ENCODE results near the gene NAV3. TPM values are rescaled to one million over a fixed set of nuclear protein-coding genes. Genes with fewer than 3 reads are reported as not detected.

Gene NAV3
- total RNA-seq, 2 experiments from 2014 or later: not detected

DNA sequence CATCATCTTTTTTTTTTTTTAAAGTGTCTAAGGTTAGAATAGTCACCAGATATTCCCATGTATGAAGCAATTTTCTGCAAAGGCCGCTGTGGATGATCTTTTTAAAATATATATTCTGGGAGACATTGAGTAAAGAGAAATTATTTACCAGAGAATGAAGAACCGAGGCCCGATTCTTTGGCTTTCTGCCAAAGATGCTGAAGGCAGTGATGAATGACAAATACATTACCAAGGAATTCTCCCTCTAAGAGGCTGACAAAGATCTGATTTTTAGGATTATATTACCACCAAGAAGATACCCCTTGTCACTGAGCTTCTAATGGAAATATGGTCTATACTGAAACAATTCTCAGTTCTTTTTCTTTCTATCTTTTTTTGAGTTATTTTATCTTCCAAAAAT lies 336.8 kb downstream of the NAV3 start:
- no peaks in the 10 kb centered on the region for H3K4me1 Mint-ChIP-seq (ENCODE audit: low read depth)

GRCh38 chr12:78171061-78171460 lies 340.4 kb downstream of the NAV3 start:
- intact Hi-C loops (cut with micrococcal nuclease): no loop called here
- DNase-seq (no peak), ATAC-seq (no peak)
- CTCF ChIA-PET: interaction anchor here (1.2 kb wide), 1 partner anchor 15 kb away, joined by 3 read pairs; no protein-coding TSS in a partner anchor
- no peaks in the 10 kb centered on the region for H3K36me3 Mint-ChIP-seq (ENCODE audit: low read depth)
- no peaks in the 10 kb centered on the region for H3K27me3 Mint-ChIP-seq
- POLR2A ChIA-PET: no interaction called here
- H3K27ac Mint-ChIP-seq: no peak overlapping the region
- no peaks in the 10 kb centered on the region for H3K4me1 Mint-ChIP-seq (ENCODE audit: low read depth)
- H3K9me3 Mint-ChIP-seq: no peaks in the 10 kb centered on the region
- TF ChIP-seq, protein P1, sequence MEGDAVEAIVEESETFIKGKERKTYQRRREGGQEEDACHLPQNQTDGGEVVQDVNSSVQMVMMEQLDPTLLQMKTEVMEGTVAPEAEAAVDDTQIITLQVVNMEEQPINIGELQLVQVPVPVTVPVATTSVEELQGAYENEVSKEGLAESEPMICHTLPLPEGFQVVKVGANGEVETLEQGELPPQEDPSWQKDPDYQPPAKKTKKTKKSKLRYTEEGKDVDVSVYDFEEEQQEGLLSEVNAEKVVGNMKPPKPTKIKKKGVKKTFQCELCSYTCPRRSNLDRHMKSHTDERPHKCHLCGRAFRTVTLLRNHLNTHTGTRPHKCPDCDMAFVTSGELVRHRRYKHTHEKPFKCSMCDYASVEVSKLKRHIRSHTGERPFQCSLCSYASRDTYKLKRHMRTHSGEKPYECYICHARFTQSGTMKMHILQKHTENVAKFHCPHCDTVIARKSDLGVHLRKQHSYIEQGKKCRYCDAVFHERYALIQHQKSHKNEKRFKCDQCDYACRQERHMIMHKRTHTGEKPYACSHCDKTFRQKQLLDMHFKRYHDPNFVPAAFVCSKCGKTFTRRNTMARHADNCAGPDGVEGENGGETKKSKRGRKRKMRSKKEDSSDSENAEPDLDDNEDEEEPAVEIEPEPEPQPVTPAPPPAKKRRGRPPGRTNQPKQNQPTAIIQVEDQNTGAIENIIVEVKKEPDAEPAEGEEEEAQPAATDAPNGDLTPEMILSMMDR (IDR thresholded peaks at IDR 0.05): no peak
- H3K4me3 Mint-ChIP-seq: no peak overlapping the region

More for the DNA sequence above, 336.8 kb downstream of the NAV3 start:
- H3K36me3 Mint-ChIP-seq (ENCODE audit: low read depth): no peaks in the 10 kb centered on the region
- TF ChIP-seq, protein P1 (IDR thresholded peaks at IDR 0.05): no peak
- ATAC-seq (no peak), DNase-seq (no peak)
- peaks cover 4% of the 10 kb centered on the region for H3K9me3 Mint-ChIP-seq
- ChIA-PET POLR2A (no interaction called here), CTCF (no interaction called here)
- no peaks in the 10 kb centered on the region for H3K27me3 Mint-ChIP-seq
- intact Hi-C loops (cut with micrococcal nuclease): no loop called here
- no peak overlapping the region for H3K4me3 Mint-ChIP-seq
- no peak overlapping the region for H3K27ac Mint-ChIP-seq

GRCh38 chr12:78176643-78177042 lies 345.9 kb downstream of the NAV3 start:
- TF ChIP-seq, protein P1 (IDR thresholded peaks at IDR 0.05): no peak
- ATAC-seq (no peak), DNase-seq (no peak)
- no peaks in the 10 kb centered on the region for H3K4me1 Mint-ChIP-seq (ENCODE audit: low read depth)
- H3K36me3 Mint-ChIP-seq (ENCODE audit: low read depth): no peaks in the 10 kb centered on the region
- POLR2A ChIA-PET: no interaction called here
- no peak overlapping the region for H3K4me3 Mint-ChIP-seq
- CTCF ChIA-PET: no interaction called here
- H3K9me3 Mint-ChIP-seq: no peaks in the 10 kb centered on the region
- H3K27me3 Mint-ChIP-seq: no peaks in the 10 kb centered on the region
- intact Hi-C loops (cut with micrococcal nuclease): no loop called here
- no peak overlapping the region for H3K27ac Mint-ChIP-seq

DNA sequence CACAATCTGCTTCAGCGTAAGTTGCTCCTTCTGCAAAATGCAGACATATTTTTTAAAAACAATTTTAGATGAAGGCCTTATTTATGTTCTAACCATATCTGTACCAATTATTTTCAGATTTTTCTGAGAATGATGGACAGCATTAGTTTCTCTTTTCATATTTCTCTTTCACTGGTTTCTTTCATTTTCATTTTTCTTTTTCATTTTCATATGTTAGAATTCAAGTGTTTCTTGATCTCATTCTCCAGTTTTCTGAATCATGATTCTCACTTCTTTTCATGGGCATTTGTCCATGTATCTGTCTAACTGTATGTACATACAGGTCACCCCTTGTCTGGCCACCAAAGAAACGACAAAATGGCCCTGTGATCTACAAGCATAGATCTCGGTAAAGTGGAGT lies 346.6 kb downstream of the NAV3 start:
- ChIA-PET CTCF (no interaction called here), POLR2A (no interaction called here)
- Mint-ChIP-seq H3K4me1 (ENCODE audit: low read depth) (no peaks in the 10 kb centered on the region), H3K4me3 (no peak overlapping the region), H3K27ac (no peak overlapping the region), H3K36me3 (ENCODE audit: low read depth) (no peaks in the 10 kb centered on the region), H3K9me3 (no peaks in the 10 kb centered on the region), H3K27me3 (no peaks in the 10 kb centered on the region)
- DNase-seq: no peak
- TF ChIP-seq, protein P1 (IDR thresholded peaks at IDR 0.05): no peak
- no peak for ATAC-seq
- intact Hi-C loops (cut with micrococcal nuclease): no loop called here

DNA sequence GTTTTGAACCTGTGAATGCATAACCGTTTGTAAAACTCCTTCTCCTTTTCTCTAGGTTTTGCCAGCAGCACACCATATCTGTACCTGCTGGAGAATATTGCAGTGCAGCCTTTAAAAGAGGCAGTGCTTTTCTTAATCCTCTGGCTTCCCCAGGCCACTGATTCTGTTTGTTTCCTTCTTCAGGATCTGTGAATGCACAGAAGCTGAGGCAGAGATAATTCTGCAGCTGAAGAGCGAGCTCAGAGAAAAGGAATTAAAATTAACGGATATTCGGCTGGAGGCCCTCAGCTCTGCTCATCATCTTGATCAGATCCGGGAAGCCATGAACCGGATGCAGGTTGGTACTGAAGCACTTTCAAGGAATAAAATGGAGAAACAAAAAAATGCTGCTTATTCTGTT lies 348.7 kb downstream of the NAV3 start:
- ATAC-seq (no peak), DNase-seq (no peak)
- TF ChIP-seq, protein P1 (IDR thresholded peaks at IDR 0.05): no peak
- POLR2A ChIA-PET: no interaction called here
- Mint-ChIP-seq H3K27me3 (no peaks in the 10 kb centered on the region), H3K9me3 (peaks cover 2% of the 10 kb centered on the region), H3K27ac (no peak overlapping the region), H3K36me3 (ENCODE audit: low read depth) (no peaks in the 10 kb centered on the region), H3K4me1 (ENCODE audit: low read depth) (no peaks in the 10 kb centered on the region), H3K4me3 (no peak overlapping the region)
- intact Hi-C loops (cut with micrococcal nuclease): no loop called here
- CTCF ChIA-PET: interaction anchor here (1.6 kb wide), 1 partner anchor 33 kb away, joined by 3 read pairs; no protein-coding TSS in a partner anchor

Data from activated CD8-positive, alpha-beta T cell treated with anti-CD3 and anti-CD28 coated beads for 36 hours (primary cell).